SK-N-MC (cell line): ENCODE results near the gene HOXC11.

Source experiments
- DNase-seq: peaks from one replicate; pipeline ENCODE4 v3.0.0-alpha.2; 2011; ENCODE audit warnings: low read depth, low spot score
- H3K27ac ChIP-seq: fragments of 200-600 bp; sonication (generic); 2 replicates; pipeline ENCODE4 v1.5.1; 2016; ENCODE audit warnings: mixed run types
- H3K36me3 ChIP-seq: fragments of 200-600 bp; sonication (generic); 2 replicates; pipeline ENCODE4 v1.6.1; 2017; ENCODE audit warnings: antibody characterized with exemption, low read length, mixed read lengths; ENCODE audit not compliant: insufficient read depth
- H3K4me3 ChIP-seq: fragments of 200-600 bp; sonication (generic); 2 replicates; pipeline ENCODE4 v1.5.1; 2016
- H3K9ac ChIP-seq: fragments of 200-600 bp; sonication (generic); 2 replicates; pipeline ENCODE4 v1.8.0; 2017; ENCODE audit warnings: mixed run types, mixed read lengths; ENCODE audit not compliant: insufficient read length
- H3K9me3 ChIP-seq: fragments of 200-600 bp; sonication (generic); 2 replicates; pipeline ENCODE4 v1.6.1; 2017; ENCODE audit warnings: low read depth, mild to moderate bottlenecking, antibody characterized with exemption, low read length, moderate library complexity, mixed read lengths
- EZH2 ChIP-seq: fragments of 200-600 bp; sonication (generic); IDR thresholded peaks from one replicate; pipeline ENCODE4 v1.6.1; 2017; ENCODE audit warnings: antibody characterized with exemption
- FOXP2 ChIP-seq: optimal IDR thresholded peaks from 2 replicates; pipeline ENCODE3; 2011; ENCODE audit warnings: mild to moderate bottlenecking, moderate library complexity; ENCODE audit not compliant: insufficient read depth; ENCODE audit errors: extremely low read length, control extremely low read depth
- POLR2AphosphoS5 ChIP-seq: IDR thresholded peaks from 2 replicates; pipeline ENCODE4 v1.6.1; 2012; ENCODE audit warnings: mild to moderate bottlenecking, low read depth, low read length, borderline replicate concordance

Gene HOXC11

DNA sequence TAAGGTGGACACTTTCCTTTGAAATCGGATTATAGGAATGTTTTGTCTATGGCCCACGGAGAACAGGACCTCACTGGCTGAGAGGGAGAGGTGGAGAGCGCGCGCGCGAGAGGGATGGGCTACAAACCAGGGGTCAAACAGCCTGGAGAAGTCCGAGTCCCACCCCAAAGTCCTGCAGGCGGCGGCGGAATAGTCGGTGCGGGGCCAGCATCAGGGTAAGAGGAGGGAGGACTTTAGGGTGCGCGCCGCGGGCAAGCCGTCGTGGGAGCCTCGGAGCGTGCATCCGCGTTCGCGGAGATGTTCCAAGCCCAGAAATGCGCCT, 32.6 kb downstream of the HOXC11 start:
- Histone ChIP-seq H3K36me3 (no peaks in the 10 kb centered on the region), H3K9ac (no peak overlapping the region), H3K9me3 (no peaks in the 10 kb centered on the region), H3K27ac (no peak overlapping the region), H3K4me3 (no peak overlapping the region)
- no peak for DNase-seq
- no peak for TF ChIP-seq POLR2AphosphoS5
- no peak for TF ChIP-seq FOXP2
- TF ChIP-seq EZH2 = no peak

DNA sequence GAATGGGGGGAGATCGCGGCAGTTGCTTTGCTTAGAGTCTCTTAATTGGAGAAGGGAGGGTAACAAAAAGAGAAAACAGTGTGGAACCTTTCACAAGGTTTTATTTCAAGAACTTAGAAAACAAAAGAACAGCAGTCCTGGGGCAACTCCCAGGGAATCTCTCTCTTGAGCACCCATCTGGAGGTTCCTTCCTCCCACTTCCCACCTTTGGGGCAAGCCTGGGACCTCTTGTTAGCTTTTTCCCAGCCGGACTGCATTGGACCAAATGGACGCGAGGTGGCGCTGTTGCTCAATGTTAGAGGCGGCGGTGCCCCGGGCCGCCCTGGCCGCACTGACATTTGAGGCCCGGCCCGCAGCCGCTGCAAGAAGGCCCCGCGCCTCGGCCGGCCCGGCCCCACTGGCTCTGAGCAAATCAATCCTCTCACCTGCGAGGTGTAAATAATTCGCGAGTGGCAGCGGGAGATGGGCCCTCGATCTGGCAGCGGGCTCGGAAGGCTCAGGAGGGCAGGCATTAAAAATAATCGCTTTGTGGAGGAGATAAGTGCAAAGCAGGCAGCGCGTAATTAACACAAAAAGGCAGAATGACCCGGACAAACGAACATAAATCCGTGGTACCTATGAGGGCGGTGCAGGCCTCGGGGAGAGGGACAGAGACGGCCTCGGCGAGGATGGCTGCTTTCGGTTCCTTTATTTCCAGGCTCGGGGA, 33.1 kb downstream of the HOXC11 start:
- TF ChIP-seq POLR2AphosphoS5 = no peak
- no peak for TF ChIP-seq FOXP2
- no peak for TF ChIP-seq EZH2
- H3K9ac ChIP-seq = no peak overlapping the region
- DNase-seq = no peak

DNA sequence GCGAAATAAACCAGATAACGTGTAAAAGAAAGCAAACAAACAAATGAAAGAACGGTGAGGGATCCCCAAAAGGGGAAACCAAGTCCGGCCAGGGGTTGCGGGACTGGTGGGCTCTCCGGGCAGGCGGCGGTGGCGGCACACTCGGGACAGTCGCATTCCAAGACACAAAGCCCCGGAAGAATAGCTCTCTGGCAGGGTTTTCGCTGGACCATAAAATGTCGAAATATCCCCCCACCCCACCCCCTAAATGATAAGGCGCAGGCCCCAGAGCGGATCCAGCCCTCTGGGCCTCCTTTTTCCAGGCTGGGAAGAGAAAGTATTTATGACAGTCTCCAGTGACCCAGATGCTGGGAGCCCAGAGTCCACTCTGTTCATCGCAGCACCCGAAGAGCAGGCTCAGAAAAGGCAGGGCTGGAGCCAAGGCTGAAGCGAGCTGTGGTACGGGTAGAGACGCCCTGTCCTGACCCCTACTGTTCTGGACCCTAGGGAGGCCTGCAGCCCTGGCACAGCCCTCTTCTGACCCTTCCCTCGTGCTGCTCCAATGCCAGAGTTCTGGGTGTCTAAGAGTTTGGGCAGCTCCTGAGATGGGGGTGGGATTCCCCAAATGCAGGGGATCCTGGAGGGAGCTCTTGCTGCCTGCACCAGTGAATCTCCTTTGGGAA, 33.8 kb downstream of the HOXC11 start:
- H3K4me3 ChIP-seq = no peak overlapping the region
- no peak for DNase-seq
- TF ChIP-seq POLR2AphosphoS5 (no peak), FOXP2 (no peak), EZH2 (no peak)
- H3K36me3 ChIP-seq = no peaks in the 10 kb centered on the region
- H3K9me3 ChIP-seq = no peaks in the 10 kb centered on the region
- H3K9ac ChIP-seq = no peak overlapping the region
- H3K27ac ChIP-seq = no peak overlapping the region

More for the DNA sequence above, 33.1 kb downstream of the HOXC11 start:
- Histone ChIP-seq H3K4me3 (no peak overlapping the region; the same call in 1 of the 2 replicates), H3K36me3 (no peaks in the 10 kb centered on the region), H3K27ac (no peak overlapping the region), H3K9me3 (no peaks in the 10 kb centered on the region)

DNA sequence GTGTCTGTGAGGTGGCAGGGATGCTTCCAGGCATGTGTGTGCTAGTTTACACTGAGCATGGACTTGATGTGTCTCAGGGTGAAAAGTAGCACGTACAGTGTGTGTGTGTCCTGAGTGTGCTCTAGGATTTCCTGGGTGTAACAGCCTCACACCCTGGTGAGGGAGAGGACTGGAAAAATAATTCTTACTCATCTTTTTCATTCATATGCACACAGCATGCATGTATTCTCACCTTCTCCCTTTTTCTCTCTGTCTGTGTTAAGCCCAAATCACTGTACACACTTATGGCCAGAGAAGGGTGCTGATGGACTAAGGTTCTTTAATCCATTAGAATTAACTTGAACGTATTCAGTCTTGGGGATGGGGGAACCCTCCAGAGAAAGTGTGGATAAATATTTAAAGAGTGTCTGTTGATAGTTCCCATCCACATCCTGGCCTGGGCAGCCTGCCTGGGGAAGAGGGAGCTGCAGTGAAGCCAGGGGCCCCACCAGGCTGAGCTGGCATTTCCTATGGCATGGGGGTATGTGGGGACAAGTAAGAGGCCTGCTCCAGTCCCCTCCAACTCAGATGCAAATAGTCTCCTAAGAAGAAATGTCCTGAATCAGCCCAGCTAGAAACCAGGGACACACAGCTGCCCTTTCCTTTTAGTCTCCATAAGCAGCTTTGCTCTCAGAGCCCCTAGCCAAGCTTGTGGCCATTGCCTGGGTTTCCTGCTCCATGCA, 34.8 kb downstream of the HOXC11 start:
- no peaks in the 10 kb centered on the region for H3K9me3 ChIP-seq
- H3K9ac ChIP-seq = no peak overlapping the region
- H3K27ac ChIP-seq = no peak overlapping the region
- TF ChIP-seq POLR2AphosphoS5 (no peak), FOXP2 (no peak), EZH2 (no peak)
- no peak for DNase-seq
- H3K36me3 ChIP-seq = no peaks in the 10 kb centered on the region
- H3K4me3 ChIP-seq = no peak overlapping the region

DNA sequence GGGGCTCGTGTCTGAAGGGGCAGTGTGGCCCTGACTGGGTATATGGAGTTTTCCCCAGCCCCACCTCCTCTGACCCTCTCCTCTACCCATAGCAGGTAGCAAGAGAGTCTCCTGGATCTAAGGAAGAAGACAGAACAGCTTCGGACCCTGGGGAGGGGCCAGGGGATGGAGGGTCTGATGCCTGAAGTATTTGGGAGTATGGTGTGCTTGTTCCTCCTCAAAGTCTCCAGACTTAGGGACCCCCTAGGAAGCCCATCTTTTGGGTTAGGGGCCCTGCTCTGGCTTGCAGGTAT, 35.3 kb downstream of the HOXC11 start:
- H3K36me3 ChIP-seq = no peaks in the 10 kb centered on the region
- no peak for DNase-seq
- H3K9ac ChIP-seq = no peak overlapping the region
- no peak overlapping the region for H3K27ac ChIP-seq
- no peaks in the 10 kb centered on the region for H3K9me3 ChIP-seq
- no peak overlapping the region; the same call in 1 of the 2 replicates for H3K4me3 ChIP-seq
- no peak for TF ChIP-seq EZH2
- no peak for TF ChIP-seq POLR2AphosphoS5
- TF ChIP-seq FOXP2 = no peak

DNA sequence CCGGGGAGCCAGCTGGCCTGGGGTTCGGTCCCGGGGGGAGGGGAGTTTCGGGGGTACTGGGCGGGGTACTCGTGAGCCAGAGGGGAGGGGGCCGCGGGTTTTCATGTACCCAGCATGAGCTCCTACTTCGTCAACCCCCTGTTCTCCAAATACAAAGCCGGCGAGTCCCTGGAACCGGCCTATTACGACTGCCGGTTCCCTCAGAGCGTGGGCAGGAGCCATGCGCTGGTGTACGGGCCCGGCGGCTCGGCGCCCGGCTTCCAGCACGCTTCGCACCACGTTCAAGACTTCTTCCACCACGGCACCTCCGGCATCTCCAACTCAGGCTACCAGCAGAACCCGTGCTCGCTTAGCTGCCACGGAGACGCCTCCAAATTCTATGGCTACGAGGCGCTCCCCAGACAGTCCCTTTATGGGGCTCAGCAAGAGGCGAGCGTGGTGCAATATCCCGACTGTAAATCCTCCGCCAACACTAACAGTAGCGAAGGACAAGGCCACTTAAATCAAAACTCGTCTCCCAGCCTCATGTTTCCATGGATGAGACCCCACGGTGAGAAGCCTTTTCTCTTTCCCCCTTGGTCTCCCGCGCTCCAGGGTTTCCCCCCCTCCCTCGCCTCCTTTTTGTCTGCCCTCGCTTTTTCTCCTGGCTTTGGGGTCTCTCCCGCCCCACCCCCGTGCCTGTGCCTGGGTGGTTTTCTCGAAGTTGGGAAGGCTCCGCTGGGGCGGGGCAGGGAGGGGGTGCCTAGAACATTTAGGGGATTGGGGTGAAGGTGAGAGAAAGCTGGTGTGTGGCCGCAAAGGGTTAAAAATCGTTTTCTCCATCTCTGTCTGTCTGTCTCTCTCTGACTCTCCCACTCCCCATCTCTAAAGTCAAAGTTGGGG, 36.5 kb downstream of the HOXC11 start:
- no peak for DNase-seq
- Histone ChIP-seq H3K27ac (no peak overlapping the region; the same call in 1 of the 2 replicates), H3K36me3 (no peaks in the 10 kb centered on the region), H3K4me3 (peak overlapping the region; percentile 88), H3K9me3 (no peaks in the 10 kb centered on the region), H3K9ac (peak overlapping the region; percentile 82)
- TF ChIP-seq EZH2 (no peak), POLR2AphosphoS5 (no peak), FOXP2 (no peak)

DNA sequence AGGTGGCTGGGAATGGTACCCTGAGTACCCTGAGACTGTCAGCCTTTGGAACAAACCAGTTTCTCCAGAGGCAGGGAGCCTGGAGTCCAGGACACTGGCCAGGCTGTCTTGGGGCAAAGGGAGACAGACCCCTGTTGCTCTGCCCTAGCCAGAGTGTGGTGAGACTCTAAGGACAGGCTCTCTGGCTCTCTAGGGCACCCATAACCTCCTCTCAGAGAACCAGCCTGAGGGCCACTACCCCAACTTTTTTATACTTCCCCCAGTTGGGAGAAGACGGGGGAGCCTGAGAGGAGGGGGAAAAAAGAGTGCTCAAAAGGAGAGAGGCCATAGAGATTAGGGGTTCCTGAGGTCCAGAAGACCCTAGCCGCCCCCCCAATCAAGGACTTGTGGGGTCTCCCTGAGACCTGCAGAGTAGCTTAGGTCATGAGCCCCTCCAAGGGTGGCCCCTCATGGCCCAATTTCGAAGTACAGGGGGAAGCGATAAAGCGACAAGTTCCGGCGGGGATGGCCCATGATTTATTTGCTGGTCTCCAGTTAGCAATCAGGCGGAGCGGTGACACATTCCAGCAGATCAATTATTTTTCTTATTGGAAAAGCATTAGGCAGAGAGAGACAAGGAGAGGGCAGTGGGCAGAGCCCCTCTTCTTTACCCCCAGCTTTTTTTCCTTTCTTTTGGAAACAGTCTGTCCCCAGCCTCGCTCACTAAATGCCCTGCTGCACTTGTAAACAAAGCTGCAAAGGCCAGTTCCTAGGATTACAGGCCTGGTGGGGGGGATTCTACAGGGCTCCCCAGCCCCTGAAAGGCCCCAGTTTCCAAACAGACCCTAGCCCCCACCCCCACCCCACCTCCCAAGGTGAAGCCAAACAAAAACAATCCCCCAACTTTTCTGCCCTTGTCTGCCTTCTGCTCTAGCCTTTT, 37.4 kb downstream of the HOXC11 start:
- TF ChIP-seq POLR2AphosphoS5 = no peak
- H3K4me3 ChIP-seq = peak overlapping the region; percentile 88
- no peak for DNase-seq
- no peaks in the 10 kb centered on the region for H3K9me3 ChIP-seq
- H3K27ac ChIP-seq = peak overlapping the region; percentile 46; the same call in 1 of the 2 replicates
- H3K36me3 ChIP-seq = no peaks in the 10 kb centered on the region
- H3K9ac ChIP-seq = peak overlapping the region; percentile 82
